A172 (cell line): ENCODE data around the gene TNIP1. TPM values are rescaled to one million over a fixed set of nuclear protein-coding genes. Genes with fewer than 3 reads are reported as not detected.

Source experiments
- DNase-seq: peaks from one replicate; pipeline ENCODE4 v3.0.0-alpha.2; 2015; ENCODE audit warnings: low spot score
- total RNA-seq: library from RNA; depleted of rRNA; stranded (reverse); fragments of >200 nt; shearing (Covaris generic); gene quantifications from 2 replicates; pipeline ENCODE4 v1.2.3, GENCODE V29; 2014

Gene TNIP1
- total RNA-seq, 1 experiment from 2014 or later: 125 TPM

DNA sequence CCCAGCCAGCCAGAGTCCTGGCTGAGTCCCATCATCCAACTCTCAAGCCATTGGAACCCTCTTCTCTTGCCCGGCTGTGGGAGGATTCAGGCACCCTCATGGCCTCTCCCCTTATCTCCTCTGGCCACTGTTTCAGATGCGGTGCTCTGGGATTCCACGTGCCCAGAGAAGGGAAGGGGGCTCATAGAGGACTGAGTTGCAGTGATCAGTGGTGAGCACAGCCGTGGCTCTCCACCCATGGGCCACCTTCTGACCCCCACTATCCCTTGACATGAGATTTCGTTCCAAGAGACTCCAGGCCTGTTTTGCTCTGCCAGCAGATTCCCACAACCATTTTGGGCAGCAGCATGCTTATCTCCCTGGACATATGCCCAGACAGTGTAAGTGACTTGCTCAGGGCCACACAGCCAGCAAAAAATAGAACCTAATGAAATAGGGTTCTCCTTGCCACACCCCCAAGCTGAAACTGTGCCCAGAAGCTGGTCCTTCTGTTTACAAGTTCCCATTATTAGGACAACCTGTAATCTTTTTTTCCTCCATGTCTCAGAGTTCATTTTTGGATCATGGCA is 57.7 kb downstream of the TNIP1 start:
- peak; percentile 45 for DNase-seq

DNA sequence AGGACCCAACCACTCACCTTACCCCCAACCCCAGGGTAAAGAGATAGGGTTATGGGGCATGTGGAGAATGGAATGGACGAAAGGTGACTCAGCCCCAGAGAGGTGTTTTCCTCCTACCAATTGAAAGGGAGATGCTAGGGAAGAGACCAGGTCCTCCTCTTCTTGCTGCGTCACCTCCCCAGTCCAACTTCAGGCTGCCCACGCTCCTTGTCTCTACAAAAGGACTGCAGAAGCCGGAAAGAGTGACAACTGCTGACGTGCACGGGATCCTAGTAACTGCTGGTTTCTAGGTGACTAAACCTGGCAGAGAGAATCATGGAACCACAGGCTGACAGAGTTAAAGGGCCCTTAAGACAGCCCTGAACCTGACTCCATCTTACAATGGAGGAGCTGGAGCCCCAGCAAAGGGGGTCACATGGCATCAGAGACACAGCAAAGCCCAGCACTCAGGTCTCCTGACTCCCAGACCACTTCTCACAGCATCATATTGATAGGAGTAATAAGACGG is 58.3 kb downstream of the TNIP1 start:
- no peak for DNase-seq

DNA sequence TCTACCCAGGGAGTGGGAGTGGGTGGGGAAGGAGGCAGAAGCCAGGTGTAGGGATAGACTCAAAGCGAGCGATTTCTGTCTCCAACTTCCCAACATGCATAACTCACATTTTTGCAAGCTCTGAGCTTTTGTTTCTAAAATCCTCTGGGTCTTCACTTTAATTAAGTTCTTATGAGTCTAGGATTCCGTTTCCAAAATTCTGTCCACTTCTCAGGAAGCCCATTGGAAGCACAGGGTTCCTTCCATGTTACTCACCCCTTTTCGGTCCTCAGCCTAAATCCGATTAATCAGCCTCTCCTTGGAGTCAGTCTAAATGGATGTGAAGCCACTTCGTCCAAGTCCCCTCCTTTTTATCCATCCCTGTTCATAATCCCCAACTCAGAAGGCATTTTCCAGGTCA is 59.1 kb downstream of the TNIP1 start:
- DNase-seq: no peak

DNA sequence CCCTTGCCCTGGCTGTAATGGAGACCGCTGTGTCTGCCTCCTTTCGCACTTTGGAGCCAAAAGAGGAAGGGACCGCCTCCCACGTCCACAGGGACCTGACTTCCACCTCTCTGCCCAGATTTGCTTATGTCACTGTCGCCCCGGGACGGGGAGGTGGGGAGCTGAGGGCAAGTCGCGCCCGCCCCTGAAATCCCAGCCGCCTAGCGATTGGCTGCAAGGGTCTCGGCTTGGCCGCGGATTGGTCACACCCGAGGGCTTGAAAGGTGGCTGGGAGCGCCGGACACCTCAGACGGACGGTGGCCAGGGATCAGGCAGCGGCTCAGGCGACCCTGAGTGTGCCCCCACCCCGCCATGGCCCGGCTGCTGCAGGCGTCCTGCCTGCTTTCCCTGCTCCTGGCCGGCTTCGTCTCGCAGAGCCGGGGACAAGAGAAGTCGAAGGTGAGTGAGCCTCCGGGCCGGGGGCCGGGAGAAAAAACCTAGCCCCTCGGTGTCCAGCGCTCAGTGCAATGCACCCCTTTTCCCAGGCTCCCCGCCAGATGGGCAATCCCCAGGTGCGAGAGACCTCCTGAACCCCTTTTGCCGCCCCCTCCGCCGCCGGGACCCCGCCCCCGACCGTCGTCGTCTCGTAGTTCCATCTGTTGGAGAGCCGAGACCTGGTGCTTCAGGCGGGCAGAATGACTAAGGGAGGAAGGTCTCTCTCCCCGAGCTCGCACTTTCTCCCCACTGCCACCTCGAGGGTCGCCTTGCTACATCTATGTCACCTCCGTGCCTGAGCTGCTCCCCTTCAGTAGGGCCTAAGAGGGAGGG is 60.3 kb downstream of the TNIP1 start, which contains the start of gene GPX3:
Gene GPX3 (plus strand): TSS at position 288 of the 807 bp plus-strand sequence. CDS start 64 bp downstream, at position 352.
- DNase-seq: no peak

DNA sequence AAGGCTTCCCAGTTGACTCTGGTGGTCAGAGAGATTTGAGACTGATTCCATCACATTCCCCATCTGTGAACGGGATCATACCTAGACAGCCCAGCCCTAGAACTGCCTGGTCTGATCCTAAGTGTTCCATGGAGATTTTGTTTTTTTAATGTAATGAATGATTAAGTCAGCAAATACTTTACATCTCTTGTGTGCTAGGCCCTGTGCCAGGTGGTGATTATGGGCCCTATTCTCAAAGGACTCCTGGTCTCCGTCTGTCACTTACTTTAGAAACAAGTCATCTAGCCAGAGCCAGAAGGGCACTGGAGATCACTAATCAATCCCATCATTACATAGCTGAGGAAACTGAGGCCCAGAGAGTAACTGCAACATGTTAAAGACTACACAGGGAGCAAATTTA is 61.5 kb downstream of the TNIP1 start:
- no peak for DNase-seq

DNA sequence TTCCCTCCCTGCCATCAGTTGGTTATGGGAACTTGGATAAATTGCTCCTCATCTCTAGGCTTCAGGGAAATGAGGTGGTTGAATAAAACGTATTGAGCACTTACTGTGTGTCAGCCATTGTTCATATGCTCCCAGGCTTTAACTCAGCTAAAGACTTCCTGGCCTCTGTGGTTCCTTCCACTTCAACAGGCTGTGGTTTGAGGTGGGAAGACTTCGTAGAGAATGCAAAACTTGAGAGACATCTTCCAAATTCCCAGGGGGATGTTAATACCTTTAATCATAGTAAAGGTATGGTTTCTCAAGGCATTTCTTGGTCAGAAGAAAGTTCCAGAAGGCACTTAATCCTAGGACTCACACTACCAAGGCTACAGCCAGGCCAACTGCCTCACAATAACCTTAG is 62.0 kb downstream of the TNIP1 start:
- DNase-seq: no peak

DNA sequence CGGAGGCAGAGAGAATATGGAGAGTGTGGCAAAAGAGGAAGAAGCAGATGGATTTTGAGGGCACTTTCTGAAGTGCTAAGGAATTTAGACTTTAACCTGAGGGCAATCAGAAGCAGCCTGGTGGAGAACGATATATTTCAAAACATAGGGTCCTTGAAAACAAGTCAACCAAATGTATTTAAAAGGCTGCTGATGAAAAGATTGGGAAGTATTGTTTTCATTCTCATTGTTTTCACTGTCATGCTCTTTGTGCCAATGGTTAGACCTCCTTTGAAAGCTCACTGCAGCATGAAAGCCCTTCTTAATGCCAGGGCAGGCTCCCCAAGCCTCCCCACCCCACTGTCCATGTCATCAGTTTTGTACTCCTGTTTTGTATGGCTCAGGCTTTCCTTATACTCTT is 62.9 kb downstream of the TNIP1 start:
- DNase-seq: no peak

- DNase-seq: no peak
Measured at GRCh38 chr5:151016700-151017099, 64.1 kb downstream of the TNIP1 start.

- DNase-seq: no peak
Measured at GRCh38 chr5:151015974-151016587, 64.8 kb downstream of the TNIP1 start.

GRCh38 chr5:151014680-151015343 is 66.0 kb downstream of the TNIP1 start:
- DNase-seq: no peak

DNA sequence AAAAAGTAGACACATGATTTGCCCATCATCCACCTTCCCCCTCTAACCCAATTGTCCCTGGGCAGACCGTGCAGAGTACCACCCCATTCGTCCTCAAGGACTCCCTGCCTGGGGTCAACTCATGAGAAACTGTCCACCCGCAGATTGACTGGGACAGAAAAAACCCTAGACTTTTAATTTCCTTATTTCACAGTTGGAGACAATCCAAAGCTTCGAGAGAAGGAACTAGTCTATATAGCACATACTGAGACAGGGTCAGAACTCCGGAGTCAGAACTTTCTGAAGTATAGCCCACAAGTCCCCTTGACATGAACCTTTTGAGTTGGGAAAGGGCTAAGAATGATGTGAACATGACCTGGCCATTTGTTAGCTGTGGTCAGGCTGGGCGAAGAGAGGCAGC is 68.0 kb downstream of the TNIP1 start:
- no peak for DNase-seq

DNA sequence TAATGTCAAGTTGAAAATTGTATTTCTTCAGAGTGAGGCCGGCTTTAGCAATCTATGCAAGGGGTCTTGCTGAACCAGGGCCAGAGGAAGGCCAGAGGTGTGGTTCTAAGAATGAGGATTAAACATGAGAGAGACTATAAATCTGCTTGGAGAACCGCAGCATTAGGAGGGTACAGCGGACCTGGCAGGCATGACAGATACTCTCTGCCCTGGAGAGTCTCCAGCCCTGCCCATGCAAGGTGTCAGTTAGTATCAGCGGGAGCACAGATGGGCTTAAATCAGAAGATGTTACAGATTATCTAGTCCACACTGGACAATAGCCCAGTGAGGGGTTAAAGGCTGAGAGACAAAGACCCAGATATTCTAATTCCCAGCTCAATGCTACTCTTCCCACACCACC is 71.9 kb downstream of the TNIP1 start:
- no peak for DNase-seq

GRCh38 chr5:151008210-151008491 is 72.7 kb downstream of the TNIP1 start:
- no peak for DNase-seq

DNA sequence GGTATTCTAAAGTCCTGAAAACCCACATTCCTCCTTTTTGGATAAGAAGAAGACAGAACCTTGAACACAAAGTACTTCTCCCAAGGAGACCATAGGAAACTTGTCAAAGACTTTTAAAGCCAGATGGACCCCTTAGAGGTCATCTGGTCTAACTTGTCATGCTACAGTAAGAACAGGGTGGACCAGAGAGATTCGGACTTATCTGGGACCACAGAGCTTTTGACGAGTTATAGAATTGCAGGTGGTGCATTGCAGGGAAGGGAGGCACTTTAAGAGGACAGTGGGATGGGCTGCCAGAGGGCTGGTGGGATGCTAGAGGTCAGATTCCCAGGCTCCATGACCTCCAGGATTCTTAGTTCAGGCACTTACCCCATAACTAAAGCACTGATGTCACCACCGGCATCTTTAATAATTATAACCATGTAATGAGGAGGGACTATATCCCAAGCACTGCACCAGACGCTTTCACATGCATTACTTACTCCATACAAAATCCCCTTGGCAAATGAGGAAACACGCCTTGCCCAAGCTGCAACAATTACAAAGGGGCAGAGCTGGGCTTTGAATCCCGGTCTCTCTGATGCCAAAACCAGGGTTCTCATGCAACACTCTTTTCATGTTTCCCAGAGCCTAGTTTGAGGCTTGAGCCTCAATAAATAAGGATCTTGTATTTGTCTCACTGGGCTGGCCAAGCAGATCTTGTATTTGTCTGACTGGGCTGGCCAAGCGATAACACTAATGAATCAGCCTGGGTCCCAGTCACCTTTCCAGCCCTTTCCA is 73.2 kb downstream of the TNIP1 start:
- no peak for DNase-seq

DNA sequence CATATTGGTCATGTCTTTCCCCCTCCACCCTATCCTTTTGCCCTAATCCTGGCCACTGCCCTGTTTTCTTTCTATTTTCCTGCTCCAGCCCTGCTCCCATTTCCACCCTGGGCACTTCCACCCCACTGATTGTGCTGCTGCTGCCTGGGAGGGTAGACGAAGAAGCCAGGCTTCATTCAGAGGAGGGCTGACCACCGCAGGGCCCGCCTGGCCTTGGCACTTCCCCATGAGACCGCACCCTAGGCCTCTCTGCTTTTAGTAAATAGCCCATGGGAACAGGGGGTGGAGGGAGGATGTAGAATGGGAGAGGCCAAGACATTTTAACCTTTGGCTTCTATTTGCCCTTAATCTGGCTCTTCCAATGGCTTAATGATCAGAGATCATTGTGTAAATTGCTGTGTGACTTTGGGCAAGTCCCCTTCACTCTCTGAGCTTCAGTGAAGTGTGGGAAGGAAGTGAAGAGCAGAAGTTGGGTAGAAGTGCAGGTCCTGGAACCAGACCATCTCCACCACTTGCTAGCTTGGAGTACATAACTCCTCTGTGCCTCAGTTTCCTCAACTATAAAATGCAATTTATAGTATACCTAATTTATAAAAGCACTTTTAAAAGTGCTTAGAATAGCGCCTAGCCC is 74.0 kb downstream of the TNIP1 start:
- no peak for DNase-seq

DNA sequence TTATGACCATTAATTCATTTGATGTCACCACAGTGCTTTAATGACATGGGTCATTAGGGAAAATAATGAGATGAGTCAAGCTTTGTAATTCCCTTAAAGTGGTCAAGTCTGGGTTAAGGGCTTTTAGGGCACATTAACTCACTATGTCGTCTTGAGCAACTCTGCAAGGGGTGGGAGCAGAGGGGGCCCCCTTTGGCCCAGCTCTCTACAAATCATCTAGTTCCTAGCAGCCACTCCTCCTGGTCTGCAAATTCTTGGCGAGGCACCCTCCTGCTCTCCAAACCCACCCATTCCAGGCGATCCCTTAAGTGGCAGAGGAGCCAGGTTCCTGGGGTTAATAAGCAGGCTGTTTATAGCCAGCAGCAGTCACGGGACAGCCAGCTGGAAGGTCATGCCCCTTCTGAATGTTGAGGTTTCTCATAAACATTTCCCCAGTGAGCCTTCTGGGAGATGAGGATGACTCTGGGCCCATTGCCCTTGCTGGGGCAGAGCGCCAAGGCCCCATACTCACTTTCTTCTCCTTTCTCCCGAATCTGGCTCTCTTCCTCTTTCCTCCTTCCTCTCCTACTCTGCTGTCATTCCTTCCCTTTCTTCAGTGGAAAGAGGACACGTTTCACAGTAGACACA is 74.8 kb downstream of the TNIP1 start:
- DNase-seq: peak; percentile 64

GRCh38 chr5:151005187-151005949 is 75.5 kb downstream of the TNIP1 start:
- peak; percentile 13 for DNase-seq

- no peak for DNase-seq
Measured at GRCh38 chr5:151004499-151004898, 76.3 kb downstream of the TNIP1 start.

GRCh38 chr5:151003503-151003860 is 77.4 kb downstream of the TNIP1 start:
- no peak for DNase-seq
